ENCODE data around the gene GKAP1. TPM values are rescaled to one million over a fixed set of nuclear protein-coding genes. Genes with fewer than 3 reads are reported as not detected.
"Not testable (repeated sequence)": the region's sequence is repeated elsewhere in the genome, so short reads cannot be mapped to it uniquely, and the experiment has no call there.

The GKAP1 gene
- total and polyA plus RNA-seq, 2 experiments from 2014 or later, result 4.0 to 16.7 TPM

- Histone ChIP-seq H3K4me3 (peak overlapping the region; percentile 69), H3K4me2 (peak overlapping the region; percentile 78), H3K27me3 (ENCODE audit: insufficient read depth) (peaks cover 22% of the 10 kb centered on the region; the same call in 1 of the 2 replicates)
- H3K27ac Mint-ChIP-seq; H3K36me3 ChIP-seq (ENCODE audit: insufficient read depth); H3K4me1 ChIP-seq (ENCODE audit: insufficient read depth); H2AFZ ChIP-seq; H3K9me3 Mint-ChIP-seq; H3K27ac ChIP-seq (ENCODE audit: low read depth); ATAC-seq; H3K79me2 ChIP-seq (replicated peaks; ENCODE audit: insufficient read depth); H4K20me1 ChIP-seq (replicated peaks; ENCODE audit: insufficient read depth); H3F3A ChIP-seq (replicated peaks; ENCODE audit: low read depth); H3K36me3 Mint-ChIP-seq (ENCODE audit: low read depth); H3K4me1 Mint-ChIP-seq; H3K9me2 ChIP-seq (ENCODE audit: insufficient read depth); H3K27me3 Mint-ChIP-seq (ENCODE audit: insufficient read depth, low read depth, poor library complexity): not testable (repeated sequence)
- H3K4me3 Mint-ChIP-seq, result peak overlapping the region; percentile 78
- peak; percentile 41 for DNase-seq (ENCODE audit: low spot score)
Observed at GRCh38 chr9:83817011-83817355, 586 bp downstream of the GKAP1 start.

- not testable (repeated sequence) for H4K20me1 ChIP-seq (replicated peaks; ENCODE audit: insufficient read depth); DNase-seq (ENCODE audit: low spot score); H3K27me3 Mint-ChIP-seq (ENCODE audit: insufficient read depth, low read depth, poor library complexity); H2AFZ ChIP-seq; H3K9me3 Mint-ChIP-seq; H3K4me1 Mint-ChIP-seq; H3K27ac Mint-ChIP-seq; H3K4me3 ChIP-seq; H3K27ac ChIP-seq (ENCODE audit: low read depth); H3K79me2 ChIP-seq (replicated peaks; ENCODE audit: insufficient read depth); H3K9me2 ChIP-seq (ENCODE audit: insufficient read depth); H3K4me3 Mint-ChIP-seq; ATAC-seq; H3K4me1 ChIP-seq (ENCODE audit: insufficient read depth); H3F3A ChIP-seq (replicated peaks; ENCODE audit: low read depth); H3K36me3 ChIP-seq (ENCODE audit: insufficient read depth); H3K4me2 ChIP-seq; H3K36me3 Mint-ChIP-seq (ENCODE audit: low read depth)
- H3K27me3 ChIP-seq (ENCODE audit: insufficient read depth), result peaks cover 22% of the 10 kb centered on the region; the same call in 1 of the 2 replicates
Observed at GRCh38 chr9:83815120-83815519, 2.4 kb downstream of the GKAP1 start.

DNA sequence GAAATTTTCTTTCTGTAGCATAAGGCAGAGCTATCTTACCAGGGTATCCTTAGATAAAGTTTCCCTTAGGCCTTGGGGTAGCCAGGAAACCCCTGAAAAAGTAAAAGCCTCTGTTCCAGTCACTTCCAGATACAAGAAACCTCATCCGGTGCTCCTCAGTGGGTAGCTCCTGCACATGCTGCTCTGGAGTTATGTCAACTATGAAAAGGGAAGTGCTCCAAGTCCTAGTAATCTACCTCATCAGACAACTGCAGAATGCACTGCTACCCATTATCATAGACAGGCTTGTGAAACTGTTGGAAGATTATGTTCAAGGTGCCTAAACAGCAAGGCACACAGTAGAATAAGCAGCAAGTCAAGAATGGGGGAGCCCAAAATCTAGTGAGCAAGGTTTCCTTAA is 8.4 kb downstream of the GKAP1 start:
- DNase-seq (ENCODE audit: low spot score); H3K9me3 Mint-ChIP-seq; H3K27me3 ChIP-seq (ENCODE audit: insufficient read depth); H3K27me3 Mint-ChIP-seq (ENCODE audit: insufficient read depth, low read depth, poor library complexity); H3K4me1 ChIP-seq (ENCODE audit: insufficient read depth); ATAC-seq; H3K9me2 ChIP-seq (ENCODE audit: insufficient read depth); H2AFZ ChIP-seq; H3K4me2 ChIP-seq; H3K4me3 Mint-ChIP-seq; H3F3A ChIP-seq (replicated peaks; ENCODE audit: low read depth); H3K36me3 ChIP-seq (ENCODE audit: insufficient read depth); H3K27ac Mint-ChIP-seq; H3K79me2 ChIP-seq (replicated peaks; ENCODE audit: insufficient read depth); H3K4me1 Mint-ChIP-seq; H4K20me1 ChIP-seq (replicated peaks; ENCODE audit: insufficient read depth); H3K27ac ChIP-seq (ENCODE audit: low read depth); H3K4me3 ChIP-seq: not testable (repeated sequence)
- H3K36me3 Mint-ChIP-seq (ENCODE audit: low read depth), result peaks cover 11% of the 10 kb centered on the region; the same call in 2 of the 3 replicates

DNA sequence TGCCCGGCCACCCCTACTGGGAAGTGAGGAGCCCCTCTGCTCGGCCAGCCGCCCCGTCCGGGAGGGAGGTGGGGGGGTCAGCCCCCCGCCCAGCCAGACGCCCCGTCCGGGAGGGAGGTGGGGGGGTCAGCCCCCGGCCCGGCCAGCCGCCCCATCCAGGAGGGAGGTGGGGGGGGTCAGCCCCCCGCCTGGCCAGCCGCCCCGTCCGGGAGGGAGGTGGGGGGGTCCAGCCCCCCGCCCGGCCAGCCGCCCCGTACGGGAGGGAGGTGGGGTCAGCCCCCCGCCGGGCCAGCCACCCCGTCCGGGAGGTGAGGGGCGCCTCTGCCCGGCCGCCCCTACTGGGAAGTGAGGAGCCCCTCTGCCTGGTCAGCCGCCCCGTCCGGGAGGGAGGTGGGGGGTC is 13.1 kb downstream of the GKAP1 start:
- H3K4me3 Mint-ChIP-seq; H3K27ac ChIP-seq (ENCODE audit: low read depth); H3K79me2 ChIP-seq (replicated peaks; ENCODE audit: insufficient read depth); H3F3A ChIP-seq (replicated peaks; ENCODE audit: low read depth); H4K20me1 ChIP-seq (replicated peaks; ENCODE audit: insufficient read depth); H3K36me3 ChIP-seq (ENCODE audit: insufficient read depth); H3K9me2 ChIP-seq (ENCODE audit: insufficient read depth); H3K4me1 ChIP-seq (ENCODE audit: insufficient read depth); H3K27ac Mint-ChIP-seq; H2AFZ ChIP-seq; H3K27me3 ChIP-seq (ENCODE audit: insufficient read depth); H3K4me3 ChIP-seq; DNase-seq (ENCODE audit: low spot score); H3K4me2 ChIP-seq; H3K27me3 Mint-ChIP-seq (ENCODE audit: insufficient read depth, low read depth, poor library complexity); ATAC-seq; H3K4me1 Mint-ChIP-seq: not testable (repeated sequence)
- H3K36me3 Mint-ChIP-seq (ENCODE audit: low read depth), result peaks cover 22% of the 10 kb centered on the region; the same call in 2 of the 3 replicates
- H3K9me3 Mint-ChIP-seq, result peaks cover 14% of the 10 kb centered on the region; the same call in 2 of the 3 replicates

DNA sequence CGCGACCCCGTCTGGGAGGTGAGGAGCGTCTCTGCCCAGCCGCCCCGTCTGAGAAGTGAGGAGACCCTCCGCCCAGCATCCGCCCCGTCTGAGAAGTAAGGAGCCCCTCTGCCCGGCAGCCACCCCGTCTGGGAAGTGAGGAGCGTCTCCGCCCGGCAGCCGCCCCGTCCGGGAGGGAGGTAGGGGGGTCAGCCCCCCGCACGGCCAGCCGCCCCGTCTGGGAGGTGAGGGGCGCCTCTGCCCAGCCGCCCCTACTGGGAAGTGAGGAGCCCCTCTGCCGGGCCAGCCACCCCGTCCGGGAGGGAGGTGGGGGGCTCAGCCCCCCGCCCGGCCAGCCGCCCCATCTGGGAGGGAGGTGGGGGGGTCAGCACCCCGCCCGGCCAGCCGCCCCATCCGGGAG is 13.6 kb downstream of the GKAP1 start:
- not testable (repeated sequence) for H3K27ac ChIP-seq (ENCODE audit: low read depth); H3K4me3 ChIP-seq; H3K27me3 Mint-ChIP-seq (ENCODE audit: insufficient read depth, low read depth, poor library complexity); H3K4me3 Mint-ChIP-seq; H3K4me2 ChIP-seq; H3K27me3 ChIP-seq (ENCODE audit: insufficient read depth); H3K9me2 ChIP-seq (ENCODE audit: insufficient read depth); ATAC-seq; H3K27ac Mint-ChIP-seq; H2AFZ ChIP-seq; H3F3A ChIP-seq (replicated peaks; ENCODE audit: low read depth); H4K20me1 ChIP-seq (replicated peaks; ENCODE audit: insufficient read depth); DNase-seq (ENCODE audit: low spot score); H3K4me1 Mint-ChIP-seq; H3K4me1 ChIP-seq (ENCODE audit: insufficient read depth); H3K36me3 ChIP-seq (ENCODE audit: insufficient read depth); H3K79me2 ChIP-seq (replicated peaks; ENCODE audit: insufficient read depth)
- peaks cover 14% of the 10 kb centered on the region; the same call in 2 of the 3 replicates for H3K9me3 Mint-ChIP-seq
- H3K36me3 Mint-ChIP-seq (ENCODE audit: low read depth), result peaks cover 22% of the 10 kb centered on the region; the same call in 2 of the 3 replicates
